GM19035 (cell line): ENCODE data around the gene SLC30A3.

Source experiments
- ATAC-seq: cut with Tn5 transposase; IDR thresholded peaks from one replicate; pipeline ENCODE4 v1.9.1; 2021; ENCODE audit not compliant: unreplicated experiment

SLC30A3 gene

DNA sequence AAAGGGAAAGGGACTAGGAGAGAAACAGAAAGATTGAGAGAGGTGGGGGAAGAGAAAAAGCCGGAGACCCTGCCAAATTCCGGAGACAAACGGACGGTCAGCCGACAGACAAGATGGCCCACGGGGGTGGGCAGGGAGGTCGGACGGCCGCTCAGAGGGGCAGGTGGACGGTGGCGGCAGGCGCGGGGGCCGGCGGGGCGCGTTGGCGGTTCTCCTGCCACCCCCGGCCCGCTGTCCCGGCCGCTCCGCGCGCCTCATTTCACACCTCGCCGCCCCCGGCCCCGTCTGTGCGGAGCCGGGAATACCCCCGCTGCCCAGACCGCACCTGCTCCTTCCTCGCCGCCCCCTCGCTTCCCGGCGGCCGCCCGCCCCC lies 935 bp downstream of the SLC30A3 start:
- no peak for ATAC-seq

DNA sequence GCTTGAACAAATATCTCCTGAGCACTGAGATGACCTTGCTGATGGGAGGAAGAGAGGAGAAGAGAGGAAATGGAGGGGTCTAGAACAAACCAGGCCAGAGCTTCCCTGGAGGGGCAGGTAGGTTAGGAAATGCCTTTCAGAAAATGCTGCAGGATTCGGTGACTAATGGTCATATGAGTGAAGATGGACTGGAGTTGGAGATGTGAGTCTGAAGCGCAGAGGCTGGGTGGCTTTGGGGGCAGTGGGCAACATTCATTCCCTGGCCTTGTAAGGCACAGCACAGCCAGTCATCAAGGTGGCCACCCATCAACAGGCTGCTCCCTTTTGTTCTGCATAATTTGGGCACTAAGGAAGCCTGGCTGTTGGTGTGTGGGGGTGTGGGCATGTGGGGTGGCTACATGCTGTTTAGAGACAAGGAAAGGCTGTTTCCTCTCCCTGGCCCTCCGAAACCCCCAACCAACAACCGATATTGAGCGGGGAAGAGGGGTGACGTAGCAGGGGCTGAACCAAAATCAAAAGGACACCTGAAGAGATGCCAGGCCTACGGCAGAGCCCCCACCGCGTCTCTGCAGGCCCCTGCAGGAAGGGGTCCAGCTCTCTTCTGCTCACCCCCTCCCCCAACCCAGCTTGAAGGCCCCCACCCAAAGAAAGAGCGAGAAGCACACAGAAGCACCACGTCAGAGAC lies 1.5 kb downstream of the SLC30A3 start:
- ATAC-seq, result no peak

DNA sequence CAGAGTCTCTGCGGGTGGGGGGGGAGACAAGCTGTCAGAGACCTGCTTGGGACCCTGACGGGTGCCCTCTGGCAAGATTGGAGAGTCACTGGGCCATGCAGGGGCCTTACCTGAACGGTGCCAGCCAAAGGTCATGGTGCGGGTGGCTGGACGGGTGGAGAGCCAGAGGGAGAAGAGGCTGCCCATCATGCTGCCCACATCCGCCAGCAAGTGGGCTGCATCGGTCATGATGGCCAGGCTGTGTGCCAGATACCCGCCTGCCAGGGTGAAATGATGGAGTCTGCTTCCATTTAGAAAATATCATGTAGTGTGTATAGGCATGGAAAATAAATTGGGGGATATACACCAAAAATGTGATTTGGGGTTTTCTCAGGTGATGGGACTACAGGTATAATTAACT lies 4.8 kb downstream of the SLC30A3 start:
- ATAC-seq, result no peak

DNA sequence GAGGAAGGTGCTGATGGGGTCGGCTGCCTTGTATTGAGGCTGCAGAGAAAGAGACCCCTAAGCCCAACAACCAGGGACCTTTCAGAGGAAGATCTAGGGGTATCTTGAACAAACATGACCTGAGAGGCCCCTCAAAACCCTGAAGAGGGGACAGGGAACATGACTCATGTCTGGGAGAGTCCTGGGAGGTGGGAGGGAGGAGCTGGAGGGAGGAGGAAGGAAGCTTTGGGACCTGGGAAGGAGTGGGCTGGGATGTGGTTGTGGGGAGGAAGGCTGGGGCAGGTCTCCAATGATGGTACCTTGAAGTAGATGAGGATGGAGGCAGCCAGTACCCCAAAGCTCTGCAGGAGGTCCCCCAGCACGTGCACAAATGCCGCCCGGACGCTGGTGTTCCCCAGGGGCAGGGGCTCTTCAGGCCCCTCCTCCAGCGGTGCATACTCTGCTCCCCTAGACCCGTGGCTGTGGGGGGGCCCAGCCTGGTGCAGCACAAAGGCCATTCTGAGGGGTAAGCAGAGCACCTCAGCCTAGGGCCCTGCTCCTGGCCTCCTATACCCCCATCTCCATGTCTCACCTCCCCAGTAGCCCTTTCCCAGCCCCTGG lies 5.9 kb downstream of the SLC30A3 start:
- ATAC-seq, result no peak

DNA sequence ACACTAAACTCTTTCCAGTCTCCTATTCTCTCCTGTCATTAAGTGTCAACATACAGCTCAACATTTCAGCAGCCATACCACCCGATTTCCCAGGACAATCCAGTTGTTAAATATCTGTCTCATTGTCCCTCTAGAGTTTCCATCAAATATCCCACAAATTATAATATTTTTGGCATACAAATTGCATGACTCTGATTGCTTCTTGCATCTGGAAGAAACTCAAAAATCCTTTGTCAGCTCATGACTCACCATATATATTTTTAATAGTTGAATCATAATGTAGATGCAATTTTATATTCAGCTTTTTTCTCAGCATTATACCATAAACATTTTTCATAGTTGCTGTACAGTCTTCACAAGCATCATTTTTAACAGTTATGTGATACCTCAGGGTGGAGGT lies 7.2 kb downstream of the SLC30A3 start:
- no peak for ATAC-seq

DNA sequence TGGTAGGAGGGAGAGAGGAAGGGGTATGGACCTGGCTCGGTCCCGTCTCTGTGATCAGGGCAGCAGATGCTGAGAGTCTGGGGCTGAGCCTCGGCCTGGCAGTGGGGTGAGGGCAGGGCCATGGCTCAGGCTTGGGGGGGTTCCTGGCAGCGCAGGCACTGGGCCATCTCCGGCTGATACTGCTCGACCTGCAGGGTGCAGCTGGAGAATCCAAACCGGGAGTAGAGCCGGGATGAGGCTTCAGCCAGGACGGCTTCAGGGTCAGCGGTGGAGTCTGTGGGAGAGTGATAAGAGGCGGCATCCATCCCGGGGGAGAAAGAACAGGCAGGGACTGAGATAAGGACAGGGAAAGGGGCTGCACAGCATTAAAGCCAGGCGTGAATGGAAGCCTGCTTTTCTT lies 7.7 kb downstream of the SLC30A3 start:
- no peak for ATAC-seq

DNA sequence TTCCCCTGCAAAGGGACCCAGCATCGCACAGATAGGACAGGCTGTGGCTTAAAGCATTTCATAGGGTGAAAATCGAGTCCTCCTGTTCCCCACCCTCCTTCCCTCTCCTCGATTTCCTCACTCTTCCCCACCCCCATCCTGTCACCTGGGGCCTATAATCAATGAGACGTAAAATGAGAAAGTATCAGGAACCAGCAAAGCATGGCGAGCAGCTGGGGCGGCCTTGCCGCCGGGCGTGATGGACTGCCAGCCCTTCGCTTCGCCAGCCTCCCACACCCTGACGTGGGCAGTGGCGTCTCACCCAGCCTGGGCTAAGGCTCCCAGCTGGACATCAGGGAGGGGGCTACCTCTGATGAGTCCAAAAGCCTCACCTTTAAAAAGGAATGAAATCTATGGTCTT lies 11.1 kb downstream of the SLC30A3 start:
- no peak for ATAC-seq

DNA sequence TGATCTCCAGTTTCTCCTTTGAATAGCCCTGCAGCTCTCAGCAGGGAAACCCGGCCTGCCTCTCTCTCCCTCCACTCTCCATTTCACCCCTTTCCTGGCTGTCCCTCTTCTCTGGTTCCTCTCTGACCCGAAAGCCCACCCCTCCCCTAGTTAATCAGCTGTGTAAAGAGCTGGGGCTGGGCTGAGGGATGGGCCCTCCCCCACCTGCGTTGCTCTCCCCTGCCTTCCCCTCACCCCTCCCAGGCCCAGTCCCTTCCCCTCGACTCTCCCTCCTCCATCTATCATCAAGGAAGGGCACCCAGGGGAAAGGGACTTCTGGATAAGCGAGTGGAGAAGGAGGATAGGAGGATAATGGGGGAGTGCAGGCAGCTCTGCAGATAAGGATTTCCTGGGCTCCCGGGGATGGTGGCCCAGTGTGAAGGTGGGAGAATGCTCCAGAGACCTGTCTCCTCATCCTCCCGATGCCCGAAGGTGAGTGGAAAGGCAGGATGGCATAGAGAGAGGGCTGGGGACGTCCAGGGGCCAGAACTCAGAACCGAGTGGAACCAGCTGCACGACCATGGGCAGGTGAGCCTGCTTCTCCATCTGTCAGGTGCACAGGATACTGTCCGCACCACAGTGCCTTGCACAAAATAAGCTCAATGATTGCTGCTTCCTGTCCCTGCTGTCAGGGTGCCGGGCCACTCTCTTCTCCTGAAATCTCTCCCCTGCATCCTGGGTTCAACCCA lies 12.0 kb downstream of the SLC30A3 start:
- no peak for ATAC-seq

DNA sequence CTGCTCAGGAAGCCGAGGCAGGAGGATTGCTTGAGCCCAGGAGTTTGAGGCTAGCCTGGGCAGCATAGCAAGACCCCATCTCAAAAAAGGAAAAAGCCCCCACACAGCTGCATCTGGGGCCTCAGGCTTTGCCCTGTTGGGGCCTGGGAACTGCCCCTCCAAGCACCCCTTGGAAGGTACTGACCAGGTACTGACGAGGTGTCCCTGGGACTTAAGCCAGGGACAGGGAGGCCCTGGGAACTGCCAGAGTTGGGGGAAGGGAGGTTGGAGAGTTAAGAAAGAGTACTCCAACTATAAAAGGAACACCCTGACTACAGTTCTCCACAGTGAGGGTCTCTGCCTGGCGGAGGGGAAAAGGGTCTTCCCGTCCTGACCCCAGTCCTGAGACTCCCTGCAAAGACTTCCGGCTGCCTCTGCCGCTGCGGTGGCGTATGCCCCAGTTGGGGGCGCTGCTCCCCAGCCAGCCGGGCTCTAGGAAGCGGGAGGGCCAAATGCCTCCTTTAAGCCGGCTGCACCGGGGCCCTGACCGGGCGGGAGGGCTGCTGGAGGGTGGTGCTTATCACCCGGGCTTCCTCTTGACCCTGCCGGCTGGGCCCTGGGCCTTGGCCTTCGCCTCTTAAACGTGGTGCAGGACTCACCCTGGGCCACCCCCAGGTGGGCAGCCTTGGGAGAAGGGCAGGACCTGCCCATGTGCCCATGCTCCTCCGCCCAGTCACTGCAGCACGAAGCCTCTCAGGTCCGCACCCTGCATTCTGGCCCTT lies 12.8 kb downstream of the SLC30A3 start:
- ATAC-seq, result no peak

DNA sequence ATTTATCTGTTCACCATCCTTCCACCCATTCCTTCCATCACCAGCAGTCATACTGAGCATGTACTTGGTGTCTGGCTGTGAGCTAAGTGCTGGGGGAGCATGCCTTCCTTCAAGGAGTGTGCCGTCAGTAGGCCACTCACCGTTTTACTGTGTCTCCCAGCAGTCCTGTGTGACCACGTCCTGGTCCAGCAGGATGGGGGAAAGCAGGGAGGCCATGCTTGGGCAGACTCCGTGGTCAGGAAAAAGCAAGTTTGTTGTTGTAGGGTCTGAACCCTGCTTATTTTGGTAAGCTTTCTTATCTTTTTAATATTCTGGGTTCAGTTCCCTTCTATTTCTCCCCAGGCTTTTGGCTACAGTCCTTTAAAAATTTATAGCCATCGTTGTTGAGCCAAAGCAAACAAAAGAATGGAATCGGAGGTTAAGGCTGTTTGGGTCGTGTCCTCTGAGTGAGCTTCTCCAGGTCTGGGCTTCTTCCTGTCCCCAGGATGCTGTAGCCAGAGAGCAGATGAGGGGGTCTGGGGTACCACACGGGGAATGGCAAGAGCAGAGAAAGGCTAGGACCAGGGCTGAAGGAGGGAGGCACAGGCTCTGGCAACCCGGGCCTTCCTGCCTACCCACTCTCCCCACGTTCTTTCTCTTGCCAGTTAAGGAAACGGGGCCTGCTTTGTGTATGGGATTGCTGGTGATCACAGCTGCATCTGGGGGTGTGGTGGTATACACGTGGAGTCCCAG lies 13.5 kb downstream of the SLC30A3 start:
- ATAC-seq, result no peak

DNA sequence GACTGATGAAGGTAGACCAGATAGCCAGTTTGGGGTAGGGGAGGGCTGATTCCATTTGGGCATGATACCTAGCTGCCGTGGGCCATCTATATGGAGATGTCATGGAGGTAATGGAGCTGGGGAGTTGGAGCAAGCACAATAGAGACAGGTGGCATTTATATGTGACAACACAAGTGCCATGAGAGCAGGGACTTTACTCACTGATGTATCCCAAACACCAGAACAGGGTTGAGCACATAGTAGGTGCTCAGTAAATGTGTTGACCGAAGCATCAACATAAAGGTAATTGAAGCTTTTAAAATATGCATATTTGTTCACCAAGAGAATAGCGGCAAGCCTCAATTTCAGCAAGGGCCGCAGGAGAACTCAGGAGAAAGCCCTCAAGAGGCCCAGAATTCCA lies 15.0 kb downstream of the SLC30A3 start:
- no peak for ATAC-seq

DNA sequence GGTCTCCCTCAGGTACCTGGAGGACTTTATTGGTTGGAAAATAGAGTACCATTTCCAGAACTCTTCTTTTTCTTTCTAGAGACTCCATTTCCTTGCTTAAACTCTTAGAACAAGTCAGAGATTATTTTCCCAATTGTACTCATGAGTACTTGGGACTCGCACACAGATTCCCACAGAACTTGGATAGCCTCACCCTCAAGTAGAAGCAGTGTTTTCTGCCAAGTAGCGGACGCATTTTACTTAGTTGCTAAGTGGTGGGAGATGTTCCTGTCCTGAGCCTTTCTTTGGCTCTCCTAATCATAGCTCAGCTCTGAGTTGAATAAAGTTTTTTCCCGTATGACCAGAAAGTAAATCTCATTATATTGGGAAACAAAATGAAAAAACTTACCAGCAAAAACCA lies 17.2 kb downstream of the SLC30A3 start:
- ATAC-seq, result no peak

DNA sequence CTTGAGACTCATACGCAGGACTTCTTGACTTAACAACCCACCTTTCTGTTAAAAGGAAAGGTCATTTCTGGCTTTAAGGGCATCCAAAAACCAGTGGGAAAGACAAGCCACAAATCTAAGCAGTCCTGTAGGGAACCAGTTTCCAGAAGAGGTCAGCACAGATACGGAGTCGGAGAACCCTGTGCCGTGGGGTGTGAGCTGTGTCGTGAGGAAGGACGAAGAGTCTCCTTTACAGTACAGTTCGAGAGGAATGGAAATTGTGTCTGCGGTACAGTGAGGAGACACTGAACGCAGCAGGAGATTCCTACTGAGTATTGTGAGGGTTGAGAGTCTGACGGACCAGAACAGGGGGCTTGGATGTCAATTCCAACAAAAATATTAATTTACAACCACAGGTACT lies 17.7 kb downstream of the SLC30A3 start:
- no peak for ATAC-seq

DNA sequence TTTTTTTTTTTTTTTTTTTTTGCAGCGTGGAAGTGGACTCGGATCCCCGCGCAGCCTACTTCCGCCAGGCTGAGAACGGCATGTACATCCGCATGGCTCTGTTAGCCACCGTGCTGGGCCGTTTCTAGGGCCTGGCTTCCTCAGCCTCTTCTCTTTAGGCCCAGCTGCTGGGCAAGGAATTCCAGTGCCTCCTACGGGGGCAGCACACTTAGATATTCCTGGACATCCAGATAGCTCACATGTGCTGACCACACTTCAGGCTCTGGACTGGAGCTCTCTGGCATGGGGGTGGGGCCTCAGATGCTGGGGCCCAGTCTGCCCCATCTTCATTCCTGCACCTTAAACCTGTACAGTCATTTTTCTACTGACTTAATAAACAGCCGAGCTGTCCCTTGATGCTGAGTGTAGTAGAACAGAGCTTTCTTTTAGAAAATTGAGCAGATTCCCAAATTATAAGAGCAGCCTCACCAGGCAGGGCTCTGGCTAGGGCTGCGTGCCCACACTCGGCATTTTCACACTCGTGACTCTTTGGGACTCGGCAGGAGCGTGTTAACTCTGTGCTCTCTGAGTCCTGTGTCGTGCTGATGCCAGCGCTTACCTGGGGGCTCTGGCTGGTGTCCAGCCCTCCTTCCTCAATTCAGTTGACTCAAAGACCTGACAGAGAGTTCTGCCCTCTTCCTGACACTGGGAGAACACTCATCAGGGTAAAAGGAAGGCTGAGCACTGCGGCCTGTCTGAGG lies 19.3 kb downstream of the SLC30A3 start:
- no peak for ATAC-seq

DNA sequence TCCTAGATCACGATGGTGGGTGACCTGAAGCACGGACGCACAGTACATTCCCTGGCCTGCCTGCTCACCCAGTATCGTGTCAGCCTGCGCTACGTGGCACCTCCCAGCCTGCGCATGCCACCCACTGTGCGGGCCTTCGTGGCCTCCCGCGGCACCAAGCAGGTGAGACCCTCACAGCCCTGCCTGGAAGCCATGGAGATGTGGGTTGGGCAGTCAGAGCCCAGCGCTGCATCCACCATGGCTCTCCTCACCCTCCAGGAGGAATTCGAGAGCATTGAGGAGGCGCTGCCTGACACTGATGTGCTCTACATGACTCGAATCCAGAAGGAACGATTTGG lies 20.3 kb downstream of the SLC30A3 start:
- no peak for ATAC-seq

DNA sequence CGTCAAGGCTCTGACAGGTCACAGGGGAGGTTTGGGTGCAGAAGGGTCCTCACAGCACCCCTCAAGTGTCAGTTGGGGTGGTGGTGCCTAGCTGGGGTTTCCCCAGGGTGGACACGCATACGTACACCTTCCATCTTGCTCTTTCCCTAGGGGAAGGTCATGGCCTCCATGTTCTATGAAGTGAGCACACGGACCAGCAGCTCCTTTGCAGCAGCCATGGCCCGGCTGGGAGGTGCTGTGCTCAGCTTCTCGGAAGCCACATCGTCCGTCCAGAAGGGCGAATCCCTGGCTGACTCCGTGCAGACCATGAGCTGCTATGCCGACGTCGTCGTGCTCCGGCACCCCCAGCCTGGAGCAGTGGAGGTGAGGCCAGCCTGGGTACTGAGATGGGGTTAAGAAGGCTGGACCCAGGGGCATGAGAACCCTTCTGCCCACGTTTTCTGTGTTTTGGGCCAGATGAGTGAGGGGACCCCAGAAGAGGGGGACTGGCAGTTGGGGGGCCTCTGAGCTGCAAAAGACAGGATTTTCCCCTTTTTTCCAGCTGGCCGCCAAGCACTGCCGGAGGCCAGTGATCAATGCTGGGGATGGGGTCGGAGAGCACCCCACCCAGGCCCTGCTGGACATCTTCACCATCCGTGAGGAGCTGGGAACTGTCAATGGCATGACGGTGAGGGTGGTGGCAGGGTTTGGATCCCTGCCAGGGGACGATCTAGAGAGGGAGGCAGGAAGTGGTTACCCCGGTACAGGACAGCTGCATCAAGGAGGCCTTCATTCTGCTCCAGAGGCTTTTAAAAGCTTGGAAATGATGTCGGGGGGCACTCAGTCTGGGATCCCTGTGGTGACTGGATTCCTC lies 20.9 kb downstream of the SLC30A3 start:
- no peak for ATAC-seq

DNA sequence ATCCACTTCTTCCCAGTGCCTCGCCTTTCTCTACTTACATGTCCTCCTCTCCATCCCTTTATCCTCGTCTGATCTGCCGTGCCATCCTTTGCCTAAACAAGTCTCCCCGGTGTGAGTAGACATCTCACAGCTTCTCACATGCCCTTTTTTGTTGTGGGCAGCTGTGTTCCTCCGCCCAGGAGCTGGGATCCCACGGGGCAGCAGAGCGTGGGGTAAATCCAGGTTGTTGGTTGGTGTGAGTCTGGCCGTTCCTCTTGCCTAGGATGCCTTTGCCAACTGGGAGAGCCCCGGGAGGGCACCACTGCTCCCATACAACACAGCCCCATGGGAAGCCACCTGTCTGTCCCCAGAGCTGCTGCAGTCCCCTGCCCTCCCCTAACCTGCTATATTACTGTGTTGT lies 22.4 kb downstream of the SLC30A3 start:
- no peak for ATAC-seq

DNA sequence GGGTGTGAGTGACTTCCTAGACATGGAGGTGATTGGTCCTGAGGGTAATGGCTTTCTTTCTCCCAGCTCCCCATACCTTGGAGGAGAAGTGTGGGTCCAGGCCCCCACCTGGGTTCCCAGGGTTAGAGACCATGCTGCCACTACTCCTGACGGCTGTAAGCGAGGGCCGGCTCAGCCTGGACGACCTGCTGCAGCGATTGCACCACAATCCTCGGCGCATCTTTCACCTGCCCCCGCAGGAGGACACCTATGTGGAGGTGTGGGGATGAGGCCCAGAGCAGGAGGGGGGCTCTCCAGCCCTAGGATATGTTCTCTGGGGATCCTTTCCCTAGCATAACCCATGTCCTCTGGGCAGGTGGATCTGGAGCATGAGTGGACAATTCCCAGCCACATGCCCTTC lies 23.9 kb downstream of the SLC30A3 start:
- ATAC-seq, result no peak

DNA sequence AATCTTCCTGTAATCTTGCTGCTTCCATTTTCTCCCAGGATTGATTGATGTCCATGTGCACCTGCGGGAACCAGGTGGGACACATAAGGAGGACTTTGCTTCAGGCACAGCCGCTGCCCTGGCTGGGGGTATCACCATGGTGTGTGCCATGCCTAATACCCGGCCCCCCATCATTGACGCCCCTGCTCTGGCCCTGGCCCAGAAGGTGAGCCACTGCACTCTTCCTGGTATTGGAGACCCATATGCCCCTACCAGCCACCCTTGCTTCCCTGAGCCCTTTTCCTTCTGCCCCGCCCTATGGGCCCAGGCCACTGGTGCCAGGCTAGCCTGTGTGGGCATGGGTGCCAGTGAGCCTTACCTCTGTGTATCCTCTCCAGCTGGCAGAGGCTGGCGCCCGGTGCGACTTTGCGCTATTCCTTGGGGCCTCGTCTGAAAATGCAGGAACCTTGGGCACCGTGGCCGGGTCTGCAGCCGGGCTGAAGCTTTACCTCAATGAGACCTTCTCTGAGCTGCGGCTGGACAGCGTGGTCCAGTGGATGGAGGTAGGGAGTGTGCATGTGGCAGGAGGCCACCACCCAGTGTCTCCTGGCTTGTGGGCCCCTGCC lies 25.4 kb downstream of the SLC30A3 start:
- no peak for ATAC-seq
